H1 (cell line): ENCODE data around the gene LTO1. TPM values are rescaled to one million over a fixed set of nuclear protein-coding genes. Genes with fewer than 3 reads are reported as not detected.

Source experiments
- CBX8 ChIP-seq: fragments of 300-800, 300-1000 bp; sonication (generic); IDR thresholded peaks from 2 replicates; pipeline ENCODE4 v1.7.1; 2016; ENCODE audit warnings: low read depth, low read length, borderline replicate concordance
- EGR1 ChIP-seq: IDR thresholded peaks from 2 replicates; pipeline ENCODE4 v1.6.1; 2011; ENCODE audit warnings: low read depth, low read length, borderline replicate concordance
- NRF1 ChIP-seq: IDR thresholded peaks from 2 replicates; pipeline ENCODE4 v1.6.1; 2011; ENCODE audit warnings: mild to moderate bottlenecking, low read depth, low read length, improper control_type of control experiment
- PHF8 ChIP-seq: fragments of 200-600 bp; sonication (generic); conservative IDR thresholded peaks from 2 replicates; pipeline ENCODE4 v1.7.1; 2012; ENCODE audit warnings: low read depth, mild to moderate bottlenecking, inconsistent platforms, low read length, moderate library complexity
- RXRA ChIP-seq: IDR thresholded peaks from 2 replicates; pipeline ENCODE4 v1.6.1; 2011; ENCODE audit warnings: low read depth, mild to moderate bottlenecking, low read length, moderate library complexity; ENCODE audit not compliant: insufficient read depth
- SAP30 ChIP-seq: fragments of 300-600 bp; sonication (generic); IDR thresholded peaks from 2 replicates; pipeline ENCODE4 v1.7.1; 2012; ENCODE audit warnings: low read length, moderate library complexity, mild to moderate bottlenecking, inconsistent platforms; ENCODE audit not compliant: insufficient read depth, insufficient replicate concordance
- SIRT6 ChIP-seq: IDR thresholded peaks from one replicate; pipeline ENCODE4 v1.7.1; 2012; ENCODE audit warnings: low read length, inconsistent platforms
- SUZ12 ChIP-seq: fragments of 200-600 bp; sonication (generic); IDR thresholded peaks from 2 replicates; pipeline ENCODE4 v1.6.1; 2012; ENCODE audit warnings: mild to moderate bottlenecking, inconsistent platforms, low read length, moderate library complexity, mixed read lengths
- TAF1 ChIP-seq: IDR thresholded peaks from 2 replicates; pipeline ENCODE4 v1.6.1; 2011; ENCODE audit warnings: mild to moderate bottlenecking, low read depth, low read length
- TAF7 ChIP-seq: optimal IDR thresholded peaks from 2 replicates; pipeline ENCODE3; 2011; ENCODE audit warnings: low read depth, mild to moderate bottlenecking, inconsistent platforms, low read length, moderate library complexity, borderline replicate concordance
- TEAD4 ChIP-seq: IDR thresholded peaks from 2 replicates; pipeline ENCODE4 v1.6.1; 2012; ENCODE audit warnings: low read depth, low read length, inconsistent platforms, mixed read lengths
- ZNF274 ChIP-seq: IDR thresholded peaks from 2 replicates; pipeline ENCODE4 v1.7.0; 2012; ENCODE audit warnings: low read length, borderline replicate concordance; ENCODE audit errors: extremely low read depth
- polyA plus RNA-seq, 7 experiments: library from polyadenylated mRNA; depleted of rRNA in 3 of 7; stranded (reverse) in 5 of 7; unstranded in 2 of 7; fragments of >200 nt in 5 of 7; fragments of 200-250 nt in 2 of 7; gene quantifications; 1 replicate in 5 of 7; 2 replicates in 1 of 7; 4 replicates in 1 of 7; pipeline versions ENCODE4 v1.2.1 to v1.2.3, GENCODE V29; 2011 to 2013; ENCODE audit warnings: missing spikeins in 2 of 7, mixed read lengths in 2 of 7
- total RNA-seq: library from RNA; stranded (reverse); fragmentation: NEBNext Ultra II Directional; extraction: Animal tissue kit (Norgen Biotek cat#: 25700); gene quantifications from 2 replicates; pipeline ENCODE4 v1.2.1, GENCODE V29; 2021
- TF ChIP-seq, protein P1 (sequence below): IDR thresholded peaks from 2 replicates; pipeline ENCODE4 v1.6.1; 2011; ENCODE audit warnings: low read length, improper control_type of control experiment

The LTO1 gene
- total and polyA plus RNA-seq, 2 of the 8 experiments (the other 6 are each of a cell fraction or from before 2014, with no cell fraction given), result 15.4 to 21.3 TPM

DNA sequence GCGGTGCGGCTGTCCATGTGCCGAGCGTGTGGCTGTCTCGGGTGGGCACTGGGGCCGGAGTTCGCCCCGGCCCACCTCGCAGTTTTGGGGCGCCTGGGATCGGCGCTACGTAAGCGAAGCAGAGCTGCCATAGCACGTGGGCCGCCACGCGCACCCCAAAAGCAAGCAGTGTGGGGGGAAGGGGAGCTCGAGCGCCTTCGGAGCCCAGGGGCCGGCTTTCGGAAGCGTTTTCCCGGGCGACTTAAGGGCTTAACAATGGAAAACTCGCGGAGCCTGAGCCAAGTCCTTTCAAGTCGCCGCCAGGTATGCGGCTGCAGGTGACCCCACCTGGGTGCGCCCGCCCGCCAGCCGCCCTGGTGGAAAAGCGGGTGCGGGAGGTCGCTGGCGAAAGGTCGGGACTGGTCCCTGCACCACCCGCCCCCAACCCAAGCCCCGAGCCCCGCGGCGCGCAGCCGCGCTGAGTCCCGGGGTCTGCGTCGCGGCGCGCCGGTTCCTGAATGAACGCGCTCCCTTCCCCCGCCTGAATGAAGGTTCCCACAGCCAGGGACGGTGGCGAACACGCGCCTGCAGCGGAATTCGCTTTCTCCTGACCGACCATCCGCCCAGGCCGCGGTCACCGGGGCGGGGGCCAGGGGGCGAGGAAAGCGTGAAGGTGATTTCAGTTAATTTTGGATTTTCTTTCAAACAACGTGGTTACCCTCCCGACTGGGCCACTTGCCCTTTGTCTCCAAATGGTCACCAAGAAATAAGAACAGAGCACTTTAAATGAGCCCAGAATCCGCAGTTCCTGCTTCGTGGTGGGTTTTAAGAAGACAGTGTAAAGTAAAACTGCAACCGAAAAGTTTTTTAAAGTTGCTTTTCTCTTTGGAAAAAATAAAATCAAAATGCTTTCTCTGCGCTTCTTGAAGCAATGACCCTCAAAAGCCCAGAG is 36.9 kb downstream of the LTO1 start (continued):
- TF ChIP-seq SAP30 (no peak), ZNF274 (no peak), EGR1 (no peak), NRF1 (no peak; the same call in none of the 2 replicates), RXRA (no peak), SIRT6 (no peak), TEAD4 (peak; percentile 69), TAF7 (peak; percentile 51), SUZ12 (no peak), TAF1 (no peak; the same call in 1 of the 2 replicates), PHF8 (no peak), CBX8 (no peak)
- TF ChIP-seq, protein P1, sequence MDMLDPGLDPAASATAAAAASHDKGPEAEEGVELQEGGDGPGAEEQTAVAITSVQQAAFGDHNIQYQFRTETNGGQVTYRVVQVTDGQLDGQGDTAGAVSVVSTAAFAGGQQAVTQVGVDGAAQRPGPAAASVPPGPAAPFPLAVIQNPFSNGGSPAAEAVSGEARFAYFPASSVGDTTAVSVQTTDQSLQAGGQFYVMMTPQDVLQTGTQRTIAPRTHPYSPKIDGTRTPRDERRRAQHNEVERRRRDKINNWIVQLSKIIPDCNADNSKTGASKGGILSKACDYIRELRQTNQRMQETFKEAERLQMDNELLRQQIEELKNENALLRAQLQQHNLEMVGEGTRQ, result no peak
